ENCODE data around the gene DLGAP1. TPM values are rescaled to one million over a fixed set of nuclear protein-coding genes. Genes with fewer than 3 reads are reported as not detected.

DLGAP1 gene
- total RNA-seq, 1 donor from 2014 or later: 0.63 TPM

DNA sequence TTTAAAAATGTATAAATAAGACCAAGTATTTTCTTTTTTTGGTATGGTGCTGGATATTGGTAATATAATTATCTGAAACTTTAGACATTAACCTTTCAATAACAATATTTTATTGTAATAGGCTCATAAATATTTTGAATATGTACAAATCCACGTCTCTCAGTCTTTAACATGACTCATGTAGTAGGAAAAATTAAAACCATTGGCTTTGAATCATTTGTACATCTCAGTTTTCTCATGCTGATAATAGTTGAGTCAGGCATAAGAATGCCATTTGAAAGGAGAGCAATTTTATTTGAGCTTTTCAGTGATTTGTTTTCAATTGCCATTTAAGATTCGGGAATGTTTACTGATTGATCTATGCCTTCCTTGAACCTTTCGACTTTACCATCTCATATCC is 640.3 kb downstream of the DLGAP1 start:
- no peak for DNase-seq (ENCODE audit: low read depth)
- TF ChIP-seq, protein P1, sequence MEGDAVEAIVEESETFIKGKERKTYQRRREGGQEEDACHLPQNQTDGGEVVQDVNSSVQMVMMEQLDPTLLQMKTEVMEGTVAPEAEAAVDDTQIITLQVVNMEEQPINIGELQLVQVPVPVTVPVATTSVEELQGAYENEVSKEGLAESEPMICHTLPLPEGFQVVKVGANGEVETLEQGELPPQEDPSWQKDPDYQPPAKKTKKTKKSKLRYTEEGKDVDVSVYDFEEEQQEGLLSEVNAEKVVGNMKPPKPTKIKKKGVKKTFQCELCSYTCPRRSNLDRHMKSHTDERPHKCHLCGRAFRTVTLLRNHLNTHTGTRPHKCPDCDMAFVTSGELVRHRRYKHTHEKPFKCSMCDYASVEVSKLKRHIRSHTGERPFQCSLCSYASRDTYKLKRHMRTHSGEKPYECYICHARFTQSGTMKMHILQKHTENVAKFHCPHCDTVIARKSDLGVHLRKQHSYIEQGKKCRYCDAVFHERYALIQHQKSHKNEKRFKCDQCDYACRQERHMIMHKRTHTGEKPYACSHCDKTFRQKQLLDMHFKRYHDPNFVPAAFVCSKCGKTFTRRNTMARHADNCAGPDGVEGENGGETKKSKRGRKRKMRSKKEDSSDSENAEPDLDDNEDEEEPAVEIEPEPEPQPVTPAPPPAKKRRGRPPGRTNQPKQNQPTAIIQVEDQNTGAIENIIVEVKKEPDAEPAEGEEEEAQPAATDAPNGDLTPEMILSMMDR (conservative IDR thresholded peaks at IDR 0.05; ENCODE audit: low read depth, low read length): no peak
- H3K4me3 ChIP-seq (ENCODE audit: low read depth, low read length): no peak overlapping the region

DNA sequence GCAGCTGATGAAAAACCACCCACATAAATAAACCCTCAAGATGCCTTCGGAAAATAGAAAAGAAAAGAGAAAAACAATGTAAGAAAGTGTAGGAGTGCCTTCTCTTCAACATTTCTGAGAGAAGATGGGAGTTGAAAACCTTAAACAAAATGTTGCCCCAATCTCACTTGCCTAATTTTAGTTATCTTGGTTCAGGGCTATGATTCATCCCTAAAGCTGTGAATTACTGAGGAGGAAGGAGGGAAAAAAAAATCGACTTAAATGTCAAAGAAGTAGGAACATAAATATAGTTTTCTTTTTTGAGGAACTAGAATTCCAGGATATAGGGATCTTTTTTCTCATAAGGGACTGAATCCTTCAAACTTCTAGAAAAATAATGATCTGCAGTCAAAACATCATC is 644.8 kb downstream of the DLGAP1 start:
- TF ChIP-seq, protein P1 (conservative IDR thresholded peaks at IDR 0.05; ENCODE audit: low read depth, low read length): no peak
- DNase-seq (ENCODE audit: low read depth): no peak
- no peak overlapping the region for H3K4me3 ChIP-seq (ENCODE audit: low read depth, low read length)

DNA sequence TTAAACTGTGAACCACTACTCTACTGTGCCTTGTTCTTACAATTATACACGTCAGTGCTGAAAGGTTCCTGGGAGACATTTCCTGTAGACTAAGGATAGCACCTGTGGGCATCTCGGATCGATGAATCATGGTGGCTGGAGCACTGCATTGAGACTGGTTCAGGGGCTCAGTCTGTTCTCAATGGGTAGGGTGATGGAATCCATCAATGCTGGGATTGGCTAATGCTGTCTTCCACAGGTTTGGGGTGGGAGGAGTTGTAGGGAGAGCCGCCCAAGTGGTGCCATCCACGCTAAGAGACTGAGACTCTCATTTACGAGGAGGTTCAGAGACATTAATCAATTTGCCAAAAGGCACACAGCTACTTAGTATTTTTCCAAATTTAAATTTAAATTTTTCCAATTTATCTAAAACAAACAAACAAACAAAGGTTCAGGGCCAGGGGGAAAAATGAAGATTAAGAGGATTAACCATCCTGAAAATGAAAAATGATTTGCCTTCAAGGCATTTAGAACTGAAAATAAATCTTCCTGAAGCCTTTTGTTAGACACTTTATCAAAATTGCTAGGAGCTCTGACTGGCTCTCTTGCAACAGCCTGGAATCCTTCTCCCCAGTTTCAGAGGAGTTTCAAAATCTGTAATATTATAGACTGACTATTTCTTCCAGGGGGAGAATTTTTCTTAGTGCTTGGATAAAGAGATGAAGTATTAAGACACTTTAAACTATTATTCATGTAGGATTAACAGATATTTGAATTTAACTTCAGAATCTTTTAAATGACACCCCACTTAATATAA is 645.9 kb downstream of the DLGAP1 start:
- TF ChIP-seq, protein P1 (conservative IDR thresholded peaks at IDR 0.05; ENCODE audit: low read depth, low read length): no peak
- no peak overlapping the region for H3K4me3 ChIP-seq (ENCODE audit: low read depth, low read length)
- DNase-seq (ENCODE audit: low read depth): no peak

DNA sequence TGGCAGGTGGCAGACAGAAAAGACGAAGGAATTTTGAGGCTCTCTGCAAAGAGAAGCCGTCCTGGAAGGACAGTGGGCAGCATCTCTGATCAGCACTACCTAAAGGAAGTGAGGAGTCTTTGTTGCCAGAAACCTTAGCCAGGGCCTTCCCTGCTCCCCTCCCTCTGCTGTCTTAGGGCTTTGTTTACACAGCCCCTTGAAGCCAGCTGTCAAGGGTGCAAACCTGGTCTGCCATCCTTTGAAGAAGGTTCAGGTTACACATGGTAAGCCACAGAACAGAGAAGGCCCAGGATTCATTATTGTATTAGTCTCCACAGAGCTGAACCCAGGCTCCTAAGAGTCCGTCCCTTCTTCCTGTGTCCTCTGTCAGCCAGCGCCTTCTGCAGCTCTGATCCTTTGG is 648.5 kb downstream of the DLGAP1 start:
- H3K4me3 ChIP-seq (ENCODE audit: low read depth, low read length): no peak overlapping the region
- TF ChIP-seq, protein P1 (conservative IDR thresholded peaks at IDR 0.05; ENCODE audit: low read depth, low read length): no peak
- DNase-seq (ENCODE audit: low read depth): no peak

DNA sequence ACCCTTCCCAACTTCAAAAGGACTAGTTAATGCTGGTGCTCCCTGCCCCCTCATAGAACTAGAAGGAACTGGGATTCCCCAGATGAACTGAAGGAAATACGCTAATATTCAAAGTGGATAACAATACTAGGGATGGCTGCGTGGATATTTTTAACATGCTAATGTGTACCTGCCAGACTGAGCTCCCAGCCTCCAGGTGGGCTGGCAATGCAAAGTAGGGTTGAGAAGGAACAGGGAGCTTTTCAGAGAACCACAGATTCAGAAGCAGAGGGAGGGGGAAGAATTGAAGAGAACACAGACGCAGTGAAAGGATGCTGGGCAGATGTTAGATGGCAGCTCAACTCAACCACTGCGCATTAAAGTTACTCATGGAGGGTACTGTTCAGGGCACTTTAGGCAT is 650.8 kb downstream of the DLGAP1 start:
- H3K4me3 ChIP-seq (ENCODE audit: low read depth, low read length): no peak overlapping the region
- no peak for DNase-seq (ENCODE audit: low read depth)
- TF ChIP-seq, protein P1 (conservative IDR thresholded peaks at IDR 0.05; ENCODE audit: low read depth, low read length): no peak

DNA sequence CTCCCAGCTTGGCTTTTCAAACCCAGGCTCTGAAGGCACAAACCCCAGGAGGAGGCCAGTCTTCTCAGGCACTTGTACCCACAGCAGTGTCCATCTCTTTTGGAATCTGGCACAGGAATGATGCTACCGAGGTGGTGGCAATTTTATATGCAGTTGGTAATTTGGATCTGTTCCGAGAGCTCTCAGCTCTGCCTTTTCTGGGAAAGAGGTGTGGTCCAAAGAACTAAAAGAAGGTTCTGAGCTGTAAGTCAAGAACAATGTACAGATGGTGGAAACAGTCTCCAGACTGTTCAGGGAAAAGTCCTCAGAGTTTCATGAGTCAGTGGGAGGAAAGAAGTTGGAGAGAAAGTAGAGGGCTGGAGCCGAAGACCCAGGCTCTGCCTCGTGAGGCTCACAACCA is 651.8 kb downstream of the DLGAP1 start:
- DNase-seq (ENCODE audit: low read depth): no peak
- TF ChIP-seq, protein P1 (conservative IDR thresholded peaks at IDR 0.05; ENCODE audit: low read depth, low read length): no peak
- H3K4me3 ChIP-seq (ENCODE audit: low read depth, low read length): no peak overlapping the region

DNA sequence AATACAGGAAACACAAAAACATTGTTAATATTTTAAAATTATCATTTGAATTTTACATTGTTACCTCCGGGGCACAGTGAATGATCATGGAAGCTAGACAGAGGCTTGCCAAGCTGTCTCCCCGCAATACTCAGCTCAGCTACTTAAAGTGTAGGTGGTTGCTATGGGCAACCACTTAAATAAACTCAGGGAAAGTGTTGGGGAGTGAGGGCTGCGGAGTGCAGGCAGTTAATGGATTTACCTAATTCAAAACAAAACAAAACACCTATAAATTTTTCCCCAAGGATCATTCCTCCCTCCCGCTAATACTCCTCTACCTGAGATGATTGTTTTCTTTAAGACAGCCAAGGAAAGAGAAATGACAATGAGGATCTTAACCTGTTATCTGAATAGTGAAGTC is 655.6 kb downstream of the DLGAP1 start:
- TF ChIP-seq, protein P1 (conservative IDR thresholded peaks at IDR 0.05; ENCODE audit: low read depth, low read length): no peak
- H3K4me3 ChIP-seq (ENCODE audit: low read depth, low read length): no peak overlapping the region
- DNase-seq (ENCODE audit: low read depth): no peak
